ENCODE data around the gene FAM53B. TPM values are rescaled to one million over a fixed set of nuclear protein-coding genes. Genes with fewer than 3 reads are reported as not detected.
A peak's percentile ranks its signal among the peaks of the same experiment; 100 is the strongest.

FAM53B gene
- total RNA-seq, 2 experiments from 2014 or later, result 33.5 to 45.5 TPM

- no peak overlapping the region for H3K27ac Mint-ChIP-seq
- peaks cover 69% of the 10 kb centered on the region for H3K4me1 Mint-ChIP-seq
- CTCF ChIA-PET, result interaction anchor here (1.3 kb wide), 1 partner anchor 67 kb away, joined by 4 read pairs; no protein-coding TSS in a partner anchor
These were observed 62.3 kb downstream of the FAM53B start for GRCh38 chr10:124681626-124682552.

GRCh38 chr10:124681091-124681490 lies 63.1 kb downstream of the FAM53B start:
- H3K4me1 Mint-ChIP-seq, result peaks cover 68% of the 10 kb centered on the region
- CTCF ChIA-PET, result interaction anchor here (0.8 to 3.4 kb wide), 3 partner anchors 16 to 68 kb away, joined by 4 to 16 read pairs (median 4); no protein-coding TSS in a partner anchor
- H3K27me3 Mint-ChIP-seq, result no peaks in the 10 kb centered on the region
- H3K4me3 Mint-ChIP-seq, result no peak overlapping the region
- DNase-seq, result no peak
- no peak for ATAC-seq
- peaks cover 51% of the 10 kb centered on the region for H3K36me3 Mint-ChIP-seq
- no peaks in the 10 kb centered on the region for H3K9me3 Mint-ChIP-seq (ENCODE audit: low read depth)
- H3K27ac Mint-ChIP-seq, result no peak overlapping the region

More at GRCh38 chr10:124681626-124682552, 62.3 kb downstream of the FAM53B start:
- H3K36me3 Mint-ChIP-seq, result peaks cover 54% of the 10 kb centered on the region
- no peak overlapping the region for H3K4me3 Mint-ChIP-seq
- H3K27me3 Mint-ChIP-seq, result no peaks in the 10 kb centered on the region
- no peaks in the 10 kb centered on the region for H3K9me3 Mint-ChIP-seq (ENCODE audit: low read depth)
- ATAC-seq (no peak), DNase-seq (no peak)

GRCh38 chr10:124680675-124681074 lies 63.5 kb downstream of the FAM53B start:
- CTCF ChIA-PET, result interaction anchor here (0.8 to 3.4 kb wide), 5 partner anchors 16 to 68 kb away, joined by 3 to 16 read pairs (median 4); no protein-coding TSS in a partner anchor
- Mint-ChIP-seq H3K27me3 (no peaks in the 10 kb centered on the region), H3K36me3 (peaks cover 50% of the 10 kb centered on the region), H3K27ac (no peak overlapping the region), H3K9me3 (ENCODE audit: low read depth) (no peaks in the 10 kb centered on the region), H3K4me3 (no peak overlapping the region), H3K4me1 (peaks cover 67% of the 10 kb centered on the region)
- ATAC-seq (no peak), DNase-seq (no peak)

GRCh38 chr10:124679401-124679800 lies 64.8 kb downstream of the FAM53B start:
- no peaks in the 10 kb centered on the region for H3K9me3 Mint-ChIP-seq (ENCODE audit: low read depth)
- H3K4me1 Mint-ChIP-seq, result peaks cover 61% of the 10 kb centered on the region
- peak overlapping the region; percentile 89 for H3K27ac Mint-ChIP-seq
- DNase-seq (no peak), ATAC-seq (no peak)
- H3K27me3 Mint-ChIP-seq, result no peaks in the 10 kb centered on the region
- peaks cover 49% of the 10 kb centered on the region for H3K36me3 Mint-ChIP-seq
- H3K4me3 Mint-ChIP-seq, result no peak overlapping the region
- CTCF ChIA-PET, result interaction anchor here (1.0 to 3.4 kb wide), 11 partner anchors 9 to 67 kb away, joined by 3 to 16 read pairs (median 4); no protein-coding TSS in a partner anchor

GRCh38 chr10:124678557-124679240 lies 65.5 kb downstream of the FAM53B start:
- H3K27me3 Mint-ChIP-seq, result no peaks in the 10 kb centered on the region

GRCh38 chr10:124677749-124678556 lies 66.2 kb downstream of the FAM53B start:
- Mint-ChIP-seq H3K4me1 (peaks cover 57% of the 10 kb centered on the region), H3K9me3 (ENCODE audit: low read depth) (no peaks in the 10 kb centered on the region), H3K36me3 (peaks cover 41% of the 10 kb centered on the region), H3K4me3 (no peak overlapping the region), H3K27ac (peak overlapping the region; percentile 89), H3K27me3 (no peaks in the 10 kb centered on the region)
- DNase-seq (no peak), ATAC-seq (peak; percentile 28)
- CTCF ChIA-PET, result interaction anchor here (0.7 to 3.4 kb wide), 11 partner anchors 11 to 68 kb away, joined by 3 to 16 read pairs (median 4); no protein-coding TSS in a partner anchor

More at GRCh38 chr10:124678557-124679240, 65.5 kb downstream of the FAM53B start:
- peaks cover 44% of the 10 kb centered on the region for H3K36me3 Mint-ChIP-seq
- no peaks in the 10 kb centered on the region for H3K9me3 Mint-ChIP-seq (ENCODE audit: low read depth)
- H3K27ac Mint-ChIP-seq, result peak overlapping the region; percentile 89
- CTCF ChIA-PET, result interaction anchor here (0.7 to 3.4 kb wide), 11 partner anchors 10 to 67 kb away, joined by 3 to 16 read pairs (median 4); no protein-coding TSS in a partner anchor
- DNase-seq, result peak; percentile 64
- H3K4me1 Mint-ChIP-seq, result peaks cover 55% of the 10 kb centered on the region
- peak; percentile 59 for ATAC-seq
- peak overlapping the region; percentile 41 for H3K4me3 Mint-ChIP-seq

GRCh38 chr10:124677293-124677699 lies 66.9 kb downstream of the FAM53B start:
- H3K9me3 Mint-ChIP-seq (ENCODE audit: low read depth), result no peaks in the 10 kb centered on the region
- ATAC-seq (no peak), DNase-seq (no peak)
- no peak overlapping the region for H3K27ac Mint-ChIP-seq
- peaks cover 36% of the 10 kb centered on the region for H3K36me3 Mint-ChIP-seq
- H3K27me3 Mint-ChIP-seq, result no peaks in the 10 kb centered on the region
- H3K4me3 Mint-ChIP-seq, result no peak overlapping the region
- peaks cover 64% of the 10 kb centered on the region for H3K4me1 Mint-ChIP-seq
- CTCF ChIA-PET, result interaction anchor here (2.3 kb wide), 1 partner anchor 64 kb away, joined by 7 read pairs; no protein-coding TSS in a partner anchor

GRCh38 chr10:124676416-124677062 lies 67.6 kb downstream of the FAM53B start:
- CTCF ChIA-PET, result interaction anchor here (0.7 to 2.3 kb wide), 3 partner anchors 12 to 64 kb away, joined by 3 to 7 read pairs (median 6); no protein-coding TSS in a partner anchor
- Mint-ChIP-seq H3K36me3 (peaks cover 33% of the 10 kb centered on the region), H3K4me3 (no peak overlapping the region), H3K27me3 (no peaks in the 10 kb centered on the region), H3K9me3 (ENCODE audit: low read depth) (no peaks in the 10 kb centered on the region), H3K27ac (no peak overlapping the region), H3K4me1 (peaks cover 71% of the 10 kb centered on the region)
- ATAC-seq (no peak), DNase-seq (no peak)

GRCh38 chr10:124675824-124676223 lies 68.4 kb downstream of the FAM53B start:
- DNase-seq, result no peak
- CTCF ChIA-PET, result interaction anchor here (0.9 to 2.3 kb wide), 3 partner anchors 13 to 65 kb away, joined by 3 to 7 read pairs (median 6); no protein-coding TSS in a partner anchor
- H3K27me3 Mint-ChIP-seq, result no peaks in the 10 kb centered on the region
- H3K36me3 Mint-ChIP-seq, result peaks cover 29% of the 10 kb centered on the region
- no peak overlapping the region for H3K4me3 Mint-ChIP-seq
- H3K27ac Mint-ChIP-seq, result no peak overlapping the region
- H3K9me3 Mint-ChIP-seq (ENCODE audit: low read depth), result no peaks in the 10 kb centered on the region
- H3K4me1 Mint-ChIP-seq, result peaks cover 78% of the 10 kb centered on the region
- ATAC-seq, result no peak

- CTCF ChIA-PET, result interaction anchor here (0.9 to 2.3 kb wide), 3 partner anchors 10 to 66 kb away, joined by 3 to 7 read pairs (median 3); no protein-coding TSS in a partner anchor
- ATAC-seq (no peak), DNase-seq (no peak)
- Mint-ChIP-seq H3K9me3 (ENCODE audit: low read depth) (no peaks in the 10 kb centered on the region), H3K27ac (no peak overlapping the region), H3K27me3 (no peaks in the 10 kb centered on the region), H3K36me3 (peaks cover 26% of the 10 kb centered on the region), H3K4me3 (no peak overlapping the region), H3K4me1 (peaks cover 78% of the 10 kb centered on the region)
These were observed 68.9 kb downstream of the FAM53B start for GRCh38 chr10:124675261-124675660.

GRCh38 chr10:124674768-124675222 lies 69.4 kb downstream of the FAM53B start:
- no peak overlapping the region for H3K4me3 Mint-ChIP-seq
- CTCF ChIA-PET, result interaction anchor here (0.9 to 2.3 kb wide), 4 partner anchors 10 to 66 kb away, joined by 3 to 7 read pairs (median 4); no protein-coding TSS in a partner anchor
- ATAC-seq, result no peak
- no peak for DNase-seq
- H3K9me3 Mint-ChIP-seq (ENCODE audit: low read depth), result no peaks in the 10 kb centered on the region
- H3K27me3 Mint-ChIP-seq, result no peaks in the 10 kb centered on the region
- H3K36me3 Mint-ChIP-seq, result peaks cover 23% of the 10 kb centered on the region
- no peak overlapping the region for H3K27ac Mint-ChIP-seq
- H3K4me1 Mint-ChIP-seq, result peaks cover 74% of the 10 kb centered on the region

All from activated CD8-positive, alpha-beta memory T cell treated with anti-CD3 and anti-CD28 coated beads, Interleukin-2, amount 10 ng/mL, durations not matched to agents 7 days and 5 days (primary cell).